NCI-H146 treated with DMSO at 0.1 percent for 48 hours (cell line): ENCODE measurements around the gene MTA3.
A peak's percentile ranks its signal among the peaks of the same experiment; 100 is the strongest.
"Not testable (repeated sequence)": the region's sequence is repeated elsewhere in the genome, so short reads cannot be mapped to it uniquely, and the experiment has no call there.

Experiments used
- DNase-seq: peaks from one replicate; lab custom pipeline; 2025; ENCODE audit not compliant: unreplicated experiment; lab: John Stamatoyannopoulos, UW

MTA3 gene

DNA sequence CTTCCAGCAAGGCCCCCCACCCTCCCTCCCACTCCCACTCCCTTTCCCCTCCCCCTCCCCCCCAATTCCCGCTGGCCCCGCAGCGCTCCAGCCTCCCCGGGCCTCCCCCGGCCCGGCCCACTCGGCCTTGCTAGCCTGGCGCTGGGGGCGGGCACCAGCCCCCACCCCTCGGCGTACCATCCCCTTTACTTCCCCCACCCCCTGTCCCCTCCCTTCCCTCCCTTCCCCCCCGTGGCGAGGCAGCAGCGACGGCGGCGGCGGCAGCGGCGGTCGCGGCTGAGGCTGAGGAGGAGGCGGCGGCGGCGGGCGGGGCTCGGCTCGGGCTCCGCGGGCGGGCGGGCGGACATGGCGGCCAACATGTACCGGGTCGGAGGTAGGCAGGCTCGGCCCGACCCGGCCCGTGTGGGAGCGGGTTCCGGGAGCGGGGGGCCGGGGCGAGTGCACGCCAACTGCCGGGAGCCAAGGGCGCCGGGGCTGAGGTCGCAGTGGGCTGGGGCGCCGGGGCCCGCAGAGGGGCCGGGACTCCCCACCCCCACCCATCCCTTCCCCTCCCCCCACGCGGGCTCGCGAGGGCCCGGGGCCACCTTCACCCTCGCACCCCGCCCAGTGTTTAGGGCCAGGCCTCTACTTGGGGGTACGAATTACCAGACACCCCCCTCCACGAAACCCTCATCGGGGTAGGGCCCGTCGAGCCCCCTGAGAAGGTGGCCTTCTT lies at the start of gene MTA3:
Gene MTA3 (plus strand): TSS at position 232 of the 715 bp plus-strand sequence. CDS start 114 bp downstream, at position 346.
- peak; percentile 29 for DNase-seq

GRCh38 chr2:42519624-42520023 lies 48.8 kb upstream of the MTA3 start:
- DNase-seq: no peak

DNA sequence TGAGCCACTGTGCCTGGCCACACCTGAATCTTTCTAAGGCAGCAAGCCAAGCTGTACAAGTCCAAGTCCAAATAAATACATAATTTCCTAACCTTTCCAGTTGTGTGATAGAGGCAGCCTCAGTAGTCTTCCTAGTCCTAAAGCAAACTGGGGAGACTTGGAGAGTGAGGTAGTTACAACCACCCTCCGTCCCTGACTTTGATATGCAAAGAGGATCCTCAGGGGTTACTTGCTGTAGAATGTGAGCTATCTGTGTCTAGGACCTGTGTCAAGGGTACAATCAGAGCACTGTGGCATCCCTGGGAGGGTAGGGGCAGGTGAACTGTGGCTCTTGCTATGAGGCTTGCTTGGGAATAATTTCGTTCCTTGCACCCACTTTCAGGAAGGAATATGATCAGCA lies 46.4 kb upstream of the MTA3 start:
- DNase-seq: no peak

DNA sequence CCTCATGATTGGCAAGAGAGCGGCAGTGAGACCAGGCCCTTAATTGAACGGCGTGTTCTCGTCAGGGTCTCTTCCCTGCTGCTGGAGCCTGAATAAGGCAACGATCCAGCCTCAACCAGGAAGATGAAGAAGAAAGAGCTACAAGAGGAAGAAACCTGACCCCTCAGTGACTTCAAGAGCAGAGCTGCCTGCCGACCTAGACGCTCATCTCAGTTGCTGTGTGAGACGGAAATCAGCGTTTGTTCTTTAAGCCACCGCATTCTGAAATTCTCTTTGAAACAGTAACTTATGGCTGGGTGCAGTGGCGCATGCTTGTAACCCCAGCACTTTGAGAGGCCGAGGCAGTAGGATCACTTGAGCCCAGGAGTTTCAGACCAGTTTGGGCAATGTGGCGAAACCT lies 45.1 kb upstream of the MTA3 start:
- DNase-seq: no peak

DNA sequence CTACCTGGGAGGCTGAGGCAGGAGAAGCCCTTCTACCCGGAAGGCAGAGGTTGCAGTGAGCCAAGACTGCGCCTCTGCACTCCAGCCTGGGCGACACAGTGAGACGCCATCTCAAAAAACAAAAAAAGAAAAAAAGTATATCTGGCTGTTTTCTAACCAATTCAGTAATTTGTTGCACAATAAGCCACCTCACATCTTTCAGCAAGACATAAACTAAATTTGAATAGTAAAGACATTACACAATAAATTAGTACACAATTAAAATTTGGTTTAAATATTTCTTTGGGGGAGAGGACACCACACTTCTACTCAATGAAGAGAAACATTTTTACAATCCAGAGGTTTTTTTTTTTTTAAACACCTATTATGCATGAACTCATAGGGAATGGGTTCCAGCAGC lies 36.0 kb upstream of the MTA3 start:
- DNase-seq: no peak

- no peak for DNase-seq
Measured at GRCh38 chr2:42537493-42537892, 30.9 kb upstream of the MTA3 start.

GRCh38 chr2:42542871-42543270 lies 25.6 kb upstream of the MTA3 start:
- DNase-seq: no peak

GRCh38 chr2:42545023-42545721 lies 23.3 kb upstream of the MTA3 start:
- DNase-seq: no peak

DNA sequence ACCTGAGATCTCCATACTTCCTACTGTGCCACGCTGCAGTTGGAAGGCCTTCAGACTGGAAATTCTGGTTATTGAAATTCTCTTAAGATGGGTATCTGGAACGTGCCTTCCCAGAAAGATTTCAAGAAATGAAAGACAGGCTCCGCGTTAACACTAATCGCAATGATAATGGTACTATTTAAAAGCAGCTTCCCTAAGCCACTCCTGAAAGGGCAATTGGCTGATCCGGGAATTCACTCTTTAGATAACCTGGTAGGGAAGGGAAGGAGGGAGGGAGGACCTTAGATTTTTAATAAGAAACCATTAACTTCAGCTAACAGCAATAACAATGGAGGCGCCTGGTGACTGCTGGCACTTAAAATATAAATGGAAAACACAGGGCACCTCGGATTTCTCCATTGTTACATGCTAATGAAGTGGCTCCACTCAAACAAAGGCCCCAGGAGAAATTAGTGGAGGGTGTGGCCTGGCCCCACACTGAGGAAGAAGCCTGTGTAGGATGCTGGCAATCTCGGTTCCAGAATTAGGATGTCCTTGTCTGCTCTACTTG lies 22.5 kb upstream of the MTA3 start:
- DNase-seq: peak; percentile 34

- no peak for DNase-seq
Measured at GRCh38 chr2:42547014-42547413, 21.4 kb upstream of the MTA3 start.

- no peak for DNase-seq
Measured at GRCh38 chr2:42547446-42548295, 20.8 kb upstream of the MTA3 start.

DNA sequence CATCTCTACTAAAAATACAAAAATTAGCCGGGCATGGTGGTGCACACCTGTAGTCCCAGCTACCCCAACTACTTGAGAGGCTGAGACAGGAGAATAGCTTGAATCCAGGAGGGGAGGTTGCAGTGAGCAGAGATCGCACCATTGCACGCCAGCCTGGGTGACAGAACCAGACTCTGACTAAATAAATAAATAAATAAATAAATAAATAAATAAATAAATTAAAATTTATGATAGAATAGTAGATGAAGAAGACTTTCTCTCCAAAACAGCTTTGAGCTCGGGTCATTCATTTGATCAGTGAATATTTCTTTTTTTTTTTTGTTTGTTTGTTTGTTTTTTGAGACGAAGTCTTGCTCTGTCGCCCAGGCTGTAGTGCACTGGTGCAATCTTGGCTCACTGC lies 17.6 kb upstream of the MTA3 start:
- no peak for DNase-seq

GRCh38 chr2:42554392-42554791 lies 14.0 kb upstream of the MTA3 start:
- DNase-seq: no peak

- no peak for DNase-seq
Measured at GRCh38 chr2:42556315-42556890, 12.0 kb upstream of the MTA3 start.

- DNase-seq: no peak
Measured at GRCh38 chr2:42557306-42557705, 11.1 kb upstream of the MTA3 start.

GRCh38 chr2:42558827-42559226 lies 9.6 kb upstream of the MTA3 start:
- no peak for DNase-seq

- not testable (repeated sequence) for DNase-seq
Measured at GRCh38 chr2:42560133-42560532, 8.3 kb upstream of the MTA3 start.

DNA sequence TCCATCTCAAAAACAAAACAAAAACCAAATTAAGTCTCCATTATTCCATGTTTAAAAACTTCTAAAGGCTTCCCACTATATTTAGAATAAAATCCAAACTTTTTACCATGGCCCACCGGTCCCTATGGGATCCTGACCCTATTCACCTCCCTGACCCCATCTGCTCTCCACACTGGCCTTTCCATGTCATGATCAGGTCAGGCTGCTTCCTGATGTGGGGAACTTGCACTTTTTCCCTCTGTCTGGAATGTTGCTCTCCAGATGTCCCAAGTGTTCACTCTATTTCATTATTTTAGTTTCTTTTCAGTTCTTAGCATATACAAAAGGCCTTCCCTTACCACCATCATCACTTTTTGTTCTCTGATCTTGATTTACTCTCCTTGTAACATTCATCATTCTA lies 7.5 kb upstream of the MTA3 start:
- no peak for DNase-seq

- no peak for DNase-seq
Measured at GRCh38 chr2:42562474-42563144, 5.8 kb upstream of the MTA3 start.

- no peak for DNase-seq
Measured at GRCh38 chr2:42566025-42566424, 2.4 kb upstream of the MTA3 start.
